Inferior parietal cortex (tissue), 1 donor: ENCODE data around the gene VAMP5.

Experiments used
- DNase-seq: peaks from one replicate; pipeline ENCODE4 v3.0.0-alpha.2; 2016; ENCODE audit errors: extremely low spot score

Gene VAMP5

DNA sequence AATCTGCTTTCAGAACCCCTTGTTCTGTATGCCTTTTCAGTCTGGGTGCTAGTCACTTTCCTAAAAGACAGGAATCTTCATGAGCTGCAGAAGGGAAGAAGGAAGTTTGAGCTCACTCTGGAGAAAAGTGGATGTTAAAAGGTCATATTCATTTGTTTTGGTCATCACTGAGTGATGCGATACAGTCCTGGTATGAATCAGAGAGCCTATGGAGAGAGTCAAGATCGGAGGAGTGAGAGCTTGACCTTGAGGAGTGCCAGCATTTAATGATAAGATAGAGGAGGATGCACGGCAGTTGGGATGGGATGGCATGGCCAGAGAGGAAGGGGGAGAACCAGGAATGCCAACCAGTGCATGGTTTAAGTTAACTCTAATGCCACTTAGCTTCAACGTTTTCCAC, 51.4 kb downstream of the VAMP5 start:
- no peak for DNase-seq

DNA sequence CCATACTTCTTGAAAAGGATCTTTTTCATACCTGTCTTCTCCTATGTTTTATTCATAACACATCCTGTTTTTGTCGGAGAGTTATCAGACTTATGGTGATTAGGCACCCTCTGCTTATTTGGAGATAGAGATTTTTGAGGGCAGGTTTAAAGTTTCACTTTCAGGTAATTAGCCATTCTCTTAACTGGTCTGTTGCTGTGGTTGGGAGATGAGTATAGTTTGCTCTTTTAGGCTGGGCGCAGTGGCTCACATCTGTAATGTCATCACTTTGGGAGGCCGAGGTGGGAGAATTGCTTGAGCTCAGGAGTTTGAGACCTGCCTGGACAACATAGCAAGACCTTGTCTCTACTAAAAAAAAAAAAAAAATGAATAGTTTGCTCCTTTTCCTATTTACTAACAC, 58.5 kb downstream of the VAMP5 start:
- DNase-seq = no peak
